Stomach (tissue), 9 donors: ENCODE measurements around the gene AGMO. TPM values are rescaled to one million over a fixed set of nuclear protein-coding genes. Genes with fewer than 3 reads are reported as not detected.

Experiments used
- DNase-seq, 2 donors: peaks; one replicate each; pipeline versions ENCODE4 v3.0.0 to v3.0.0-alpha.2; 2013 to 2019
- H3K27ac ChIP-seq, 5 donors: fragments of 200-600 bp in 4 of 5; sonication (generic) in 4 of 5; one replicate each; pipeline ENCODE4 v1.5.1; 2013 to 2019; ENCODE audit warnings: mild to moderate bottlenecking in 1 of 5, moderate library complexity in 1 of 5
- H3K27me3 ChIP-seq, 3 donors: fragments of 200-600 bp; sonication (generic); one replicate each; pipeline ENCODE4 v1.5.1; 2017 to 2019; ENCODE audit warnings: mixed run types in 1 of 3
- H3K36me3 ChIP-seq, 4 donors: fragments of 200-600 bp; sonication (generic); 1 replicate in 3 of 4; 2 replicates in 1 of 4; pipeline ENCODE4 v1.5.1; 2016 to 2019
- H3K4me1 ChIP-seq, 4 donors: fragments of 200-600 bp; sonication (generic); one replicate each; pipeline ENCODE4 v1.5.1; 2016 to 2019
- H3K4me3 ChIP-seq, 4 donors: fragments of 200-600 bp; sonication (generic) in 3 of 4; one replicate each; pipeline ENCODE4 v1.5.1; 2016 to 2019; ENCODE audit warnings: mild to moderate bottlenecking in 1 of 4
- H3K9me3 ChIP-seq, 4 donors: fragments of 200-600 bp; sonication (generic); one replicate each; pipeline ENCODE4 v1.5.1; 2016 to 2019
- EP300 ChIP-seq: sonication (generic); formaldehyde crosslinking; IDR thresholded peaks from one replicate; pipeline ENCODE4 v1.6.1; 2017; ENCODE audit warnings: antibody characterized with exemption
- POLR2A ChIP-seq, 4 donors: fragments of 450-650 bp; IDR thresholded peaks; one replicate each; pipeline ENCODE4 v1.6.1; 2016; ENCODE audit warnings: antibody characterized with exemption in 4 of 4, control low read depth in 2 of 4, mild to moderate bottlenecking in 1 of 4, moderate library complexity in 1 of 4
- POLR2AphosphoS5 ChIP-seq, 3 donors: sonication (generic); formaldehyde crosslinking; IDR thresholded peaks; one replicate each; pipeline ENCODE4 v1.6.1; 2016; ENCODE audit warnings: antibody characterized with exemption in 3 of 3
- WGBS, 5 donors: extraction: QIAGEN DNeasy Blood & Tissue Kit in 3 of 5; methylation state at CpG; one replicate each; pipeline versions ENCODE4 v1.1.5 to v1.1.7; 2013 to 2018; 5-methylcytosine and 5-hydroxymethylcytosine counted together
- intact Hi-C: fragments of 100-400 bp; cut with DNase I; formaldehyde crosslinking; loops from one replicate; pipeline ENCODE4 v1.15.1; 2023; ENCODE audit warnings: low total_unique reads
- polyA plus RNA-seq, 3 donors: library from polyadenylated mRNA; stranded (reverse); fragments of 200-250 nt; gene quantifications; one replicate each; pipeline ENCODE4 v1.2.3, GENCODE V29; 2013
- total RNA-seq, 5 donors: library from RNA; depleted of rRNA; stranded (reverse); fragments of >200 nt; gene quantifications; one replicate each; pipeline versions ENCODE4 v1.1.0 to v1.2.3, GENCODE V29; 2014 to 2016
- TF ChIP-seq, protein P1 (sequence below), 7 experiments: fragments of 450-650 bp in 4 of 7; fragments of 200-600 bp in 3 of 7; sonication (generic) in 3 of 7; IDR thresholded peaks; one replicate each; pipeline ENCODE4 v1.5.1; 2016 to 2019; ENCODE audit warnings: antibody characterized with exemption in 7 of 7, control low read depth in 2 of 7, mild to moderate bottlenecking in 1 of 7
- donor health status: healthy with polysubstance abuse.
- donor health status: Bipolar disorder and iron deficiency.
- donor health status: healthy.

The AGMO gene
- total and polyA plus RNA-seq, 8 donors: 0.03 to 33.0 (median 5.0) TPM; not detected in 5

DNA sequence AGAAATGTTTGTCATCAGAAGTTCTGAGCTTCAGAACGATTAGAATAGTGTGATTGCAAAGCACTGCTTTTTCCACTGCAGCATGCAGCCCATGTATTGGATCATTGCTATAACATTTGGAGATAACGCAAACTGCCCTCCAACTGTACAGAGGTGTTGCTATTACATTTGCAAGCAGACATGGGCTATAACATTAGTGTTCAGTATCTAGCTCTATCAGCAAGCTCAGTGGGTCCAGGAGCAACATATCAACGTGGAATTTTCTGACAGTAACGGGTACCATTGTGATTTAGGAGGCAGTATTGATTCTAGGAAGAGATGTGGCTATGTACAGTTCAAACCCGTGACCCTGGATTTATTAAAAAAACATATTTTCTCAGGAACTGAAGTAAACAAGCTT is 75.8 kb downstream of the AGMO start:
- DNase-seq: no peak
- Histone ChIP-seq H3K27ac (no peak overlapping the region), H3K4me1 (peaks cover 0 to 5% (median 0%) of the 10 kb centered on the region in 4 donors), H3K36me3 (no peaks in the 10 kb centered on the region), H3K4me3 (no peak overlapping the region), H3K27me3 (no peaks in the 10 kb centered on the region), H3K9me3 (no peaks in the 10 kb centered on the region)
- no peak for TF ChIP-seq EP300
- TF ChIP-seq POLR2AphosphoS5 (IDR thresholded peaks at IDR 0.05): no peak
- TF ChIP-seq POLR2A (IDR thresholded peaks at IDR 0.05): no peak
- TF ChIP-seq, protein P1, sequence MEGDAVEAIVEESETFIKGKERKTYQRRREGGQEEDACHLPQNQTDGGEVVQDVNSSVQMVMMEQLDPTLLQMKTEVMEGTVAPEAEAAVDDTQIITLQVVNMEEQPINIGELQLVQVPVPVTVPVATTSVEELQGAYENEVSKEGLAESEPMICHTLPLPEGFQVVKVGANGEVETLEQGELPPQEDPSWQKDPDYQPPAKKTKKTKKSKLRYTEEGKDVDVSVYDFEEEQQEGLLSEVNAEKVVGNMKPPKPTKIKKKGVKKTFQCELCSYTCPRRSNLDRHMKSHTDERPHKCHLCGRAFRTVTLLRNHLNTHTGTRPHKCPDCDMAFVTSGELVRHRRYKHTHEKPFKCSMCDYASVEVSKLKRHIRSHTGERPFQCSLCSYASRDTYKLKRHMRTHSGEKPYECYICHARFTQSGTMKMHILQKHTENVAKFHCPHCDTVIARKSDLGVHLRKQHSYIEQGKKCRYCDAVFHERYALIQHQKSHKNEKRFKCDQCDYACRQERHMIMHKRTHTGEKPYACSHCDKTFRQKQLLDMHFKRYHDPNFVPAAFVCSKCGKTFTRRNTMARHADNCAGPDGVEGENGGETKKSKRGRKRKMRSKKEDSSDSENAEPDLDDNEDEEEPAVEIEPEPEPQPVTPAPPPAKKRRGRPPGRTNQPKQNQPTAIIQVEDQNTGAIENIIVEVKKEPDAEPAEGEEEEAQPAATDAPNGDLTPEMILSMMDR (IDR thresholded peaks at IDR 0.05): no peak
- WGBS, 5 donors: 50 to 75% (median 57%) methylated on average over 5 of the region's 5 CpGs
- intact Hi-C loops: no loop called here

DNA sequence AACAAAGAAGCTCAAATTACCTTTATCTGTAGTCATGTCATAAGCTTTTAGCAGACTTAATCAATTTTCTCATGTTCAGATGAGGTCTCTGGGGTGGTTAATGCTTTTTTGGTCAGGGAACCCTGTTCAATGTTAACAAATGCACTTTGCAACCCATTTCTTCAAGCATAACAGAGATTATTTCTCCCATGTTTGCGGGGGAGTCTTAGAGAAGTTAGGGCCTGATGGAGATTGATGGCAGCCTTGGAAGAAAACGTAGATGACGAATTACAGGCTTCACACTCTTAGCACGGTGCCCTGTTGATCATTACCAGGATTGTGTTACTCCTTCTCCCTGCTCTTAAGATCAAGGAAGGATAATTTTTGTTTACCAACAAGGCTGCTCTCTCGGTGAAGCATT is 76.4 kb downstream of the AGMO start:
- TF ChIP-seq POLR2AphosphoS5 (IDR thresholded peaks at IDR 0.05) (no peak), EP300 (no peak)
- DNase-seq: no peak
- H3K4me1 ChIP-seq: peaks cover 0 to 5% (median 0%) of the 10 kb centered on the region in 4 donors
- no peak overlapping the region for H3K27ac ChIP-seq
- H3K4me3 ChIP-seq: no peak overlapping the region
- no peaks in the 10 kb centered on the region for H3K27me3 ChIP-seq
- intact Hi-C loops: no loop called here
- 43 to 61% (median 50%) methylated on average over 5 of the region's 5 CpGs for WGBS, 5 donors
- H3K9me3 ChIP-seq: no peaks in the 10 kb centered on the region
- no peaks in the 10 kb centered on the region for H3K36me3 ChIP-seq

DNA sequence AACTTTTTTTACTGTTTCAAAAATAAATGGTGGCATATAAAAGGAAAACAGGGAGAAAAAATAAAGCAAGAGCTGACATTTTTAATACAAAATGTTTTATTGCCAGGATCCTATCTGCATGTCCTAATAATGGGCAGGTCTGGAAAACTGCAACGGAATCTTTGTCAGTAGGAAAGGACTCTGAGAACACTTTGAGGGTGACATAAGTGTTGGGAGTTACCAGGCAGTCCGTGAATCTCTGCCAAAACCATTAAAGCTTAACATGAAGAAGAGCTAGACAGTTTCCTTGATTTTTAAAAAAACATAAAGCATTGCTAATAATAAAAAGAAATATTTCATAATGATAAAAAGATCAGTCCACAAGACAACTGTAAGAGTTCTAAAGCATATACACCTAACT is 80.7 kb downstream of the AGMO start:
- no peaks in the 10 kb centered on the region for H3K4me1 ChIP-seq
- no peaks in the 10 kb centered on the region for H3K27me3 ChIP-seq
- H3K36me3 ChIP-seq: no peaks in the 10 kb centered on the region
- DNase-seq: no peak
- TF ChIP-seq, protein P1 (IDR thresholded peaks at IDR 0.05): no peak
- no peaks in the 10 kb centered on the region for H3K9me3 ChIP-seq
- H3K4me3 ChIP-seq: no peak overlapping the region
- intact Hi-C loops: no loop called here
- no peak overlapping the region for H3K27ac ChIP-seq
- 38 to 76% (median 58%) methylated on average over 2 of the region's 2 CpGs for WGBS, 5 donors

DNA sequence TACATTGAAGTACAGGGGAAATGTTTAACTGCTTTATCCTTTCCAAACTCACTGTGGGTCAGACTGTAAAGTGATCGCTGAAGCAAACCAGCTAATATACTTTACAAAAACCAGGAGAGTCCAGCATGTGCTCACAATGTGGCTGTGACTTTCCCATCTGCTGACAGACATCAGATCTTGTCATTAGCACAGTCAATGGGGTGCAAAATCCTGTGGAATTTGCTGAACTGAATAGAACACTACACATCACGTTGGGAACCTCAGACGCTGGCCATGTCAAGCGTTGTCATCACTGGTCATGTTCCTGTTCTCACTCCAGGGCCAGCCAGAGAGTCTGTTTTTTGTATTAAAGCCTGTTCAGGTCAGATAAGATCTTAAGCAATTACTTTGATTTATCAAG is 83.4 kb downstream of the AGMO start:
- no peaks in the 10 kb centered on the region for H3K4me1 ChIP-seq
- no peak overlapping the region for H3K4me3 ChIP-seq
- intact Hi-C loops: no loop called here
- no peaks in the 10 kb centered on the region for H3K27me3 ChIP-seq
- DNase-seq: no peak
- WGBS, 5 donors: 80 to 87% (median 83%) methylated on average over 4 of the region's 4 CpGs
- TF ChIP-seq, protein P1 (IDR thresholded peaks at IDR 0.05): no peak
- TF ChIP-seq EP300 (no peak), POLR2A (IDR thresholded peaks at IDR 0.05) (no peak), POLR2AphosphoS5 (IDR thresholded peaks at IDR 0.05) (no peak)
- no peaks in the 10 kb centered on the region for H3K9me3 ChIP-seq
- H3K36me3 ChIP-seq: no peaks in the 10 kb centered on the region
- H3K27ac ChIP-seq: no peak overlapping the region

DNA sequence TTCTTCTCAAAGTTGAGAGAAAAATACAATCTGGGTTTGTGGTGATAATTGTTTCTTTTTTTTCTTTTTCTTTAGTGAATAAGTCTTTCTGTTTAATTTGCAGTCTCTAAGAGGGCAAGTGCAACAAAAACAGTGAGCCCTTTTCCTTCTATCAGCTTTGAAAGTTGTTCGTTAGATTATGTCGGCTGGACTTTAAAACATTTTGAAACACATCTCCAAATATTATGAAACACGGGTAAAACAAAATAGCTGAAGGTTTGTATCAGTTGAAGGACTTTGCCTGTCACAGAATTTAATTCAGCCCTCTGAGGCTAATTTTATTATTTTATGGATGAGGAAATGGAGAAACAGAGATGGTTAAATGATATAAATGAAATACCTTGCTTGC is 85.3 kb downstream of the AGMO start:
- H3K4me3 ChIP-seq: no peak overlapping the region
- TF ChIP-seq, protein P1 (IDR thresholded peaks at IDR 0.05): no peak
- TF ChIP-seq EP300: no peak
- no peak for TF ChIP-seq POLR2A (IDR thresholded peaks at IDR 0.05)
- TF ChIP-seq POLR2AphosphoS5 (IDR thresholded peaks at IDR 0.05): no peak
- H3K27ac ChIP-seq: no peak overlapping the region
- no peaks in the 10 kb centered on the region for H3K27me3 ChIP-seq
- H3K4me1 ChIP-seq: no peaks in the 10 kb centered on the region
- intact Hi-C loops: no loop called here
- H3K9me3 ChIP-seq: no peaks in the 10 kb centered on the region
- H3K36me3 ChIP-seq: no peaks in the 10 kb centered on the region
- DNase-seq: no peak
- WGBS, 5 donors: 66 to 83% (median 77%) methylated on average over 3 of the region's 3 CpGs
